ENCODE data around the gene CCDC157.

The CCDC157 gene

DNA sequence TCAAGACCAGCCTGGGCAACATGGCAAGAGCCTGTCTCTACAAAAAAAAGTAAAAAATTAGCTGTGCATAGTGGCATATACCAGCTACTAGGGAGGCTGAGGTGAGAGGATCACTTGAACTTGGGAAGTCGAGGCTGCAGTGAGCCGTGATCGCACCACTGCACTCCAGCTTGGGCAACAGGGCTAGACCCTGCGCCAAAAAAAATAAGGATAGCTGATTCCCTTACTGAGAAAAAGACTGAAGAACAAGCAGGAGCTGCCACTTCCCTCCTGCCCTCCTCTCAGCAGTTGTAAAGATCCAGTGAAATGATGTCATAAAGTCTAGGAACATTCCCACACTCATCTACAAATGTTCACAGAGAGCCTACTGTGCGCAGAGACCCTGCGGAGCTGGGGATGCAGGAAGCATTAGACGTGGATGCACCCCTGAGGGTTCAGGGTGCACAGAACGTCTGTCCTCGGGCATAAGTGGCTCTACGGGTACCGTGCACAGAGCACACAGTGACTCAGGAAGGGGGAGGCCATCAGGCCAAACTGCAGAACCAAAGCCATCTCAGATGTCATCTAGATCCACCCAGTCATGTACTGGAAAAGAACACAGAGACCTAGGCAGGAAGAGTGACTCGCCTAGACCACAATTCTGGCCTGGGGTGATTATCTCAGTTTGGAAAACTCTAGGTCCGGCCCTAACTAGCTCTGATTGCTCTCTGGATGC, 51.7 kb downstream of the CCDC157 start:
- no peak overlapping the region for H4K5ac ChIP-seq (ENCODE audit: low read length)
- no peaks in the 10 kb centered on the region for H3K36me3 ChIP-seq (ENCODE audit: control insufficient read depth, insufficient read depth, low read length)
- no peaks in the 10 kb centered on the region for H3K79me1 ChIP-seq (ENCODE audit: low read length)
- no peak overlapping the region for H3K23ac ChIP-seq (ENCODE audit: low read length)
- H3K4me2 ChIP-seq (ENCODE audit: low read length): no peak overlapping the region
- no CpG with 5 or more reads among the region's 13 CpGs for WGBS (ENCODE audit: extremely low coverage, insufficient coverage, low lambda C conversion rate)
- H3K4ac ChIP-seq (ENCODE audit: low read depth, low read length): no peak overlapping the region
- no peak overlapping the region for H3K27ac ChIP-seq (ENCODE audit: low read depth, low read length)
- no peaks in the 10 kb centered on the region for H3K79me2 ChIP-seq (ENCODE audit: control insufficient read depth, insufficient read depth, low read length)
- no peak overlapping the region for H3K9ac ChIP-seq (ENCODE audit: low read length)
- H2AK5ac ChIP-seq (ENCODE audit: low read length): no peak overlapping the region
- no peak overlapping the region for H4K8ac ChIP-seq (ENCODE audit: low read depth, low read length)
- H3K18ac ChIP-seq (ENCODE audit: low read length): no peak overlapping the region
- H2BK15ac ChIP-seq (replicated peaks; ENCODE audit: low read depth): no peak overlapping the region
- no peaks in the 10 kb centered on the region for H3K27me3 ChIP-seq (ENCODE audit: insufficient read depth, low read length, poor library complexity)
- no peak overlapping the region for H3K4me3 ChIP-seq (ENCODE audit: low read length)
- no peaks in the 10 kb centered on the region for H3K4me1 ChIP-seq (ENCODE audit: control insufficient read depth, low read depth, low read length)
- H2BK120ac ChIP-seq (ENCODE audit: low read depth, low read length): no peak overlapping the region
- no peak overlapping the region for H3K56ac ChIP-seq (ENCODE audit: low read length)
- DNase-seq: no peak
- H2BK5ac ChIP-seq (ENCODE audit: low read length): no peak overlapping the region

GRCh38 chr22:30411780-30412179, 55.0 kb downstream of the CCDC157 start:
- no peak overlapping the region for H3K18ac ChIP-seq (ENCODE audit: low read length)
- no peak overlapping the region for H2AK5ac ChIP-seq (ENCODE audit: low read length)
- H3K36me3 ChIP-seq (ENCODE audit: control insufficient read depth, insufficient read depth, low read length): no peaks in the 10 kb centered on the region
- no peak overlapping the region for H3K23ac ChIP-seq (ENCODE audit: low read length)
- H2BK120ac ChIP-seq (ENCODE audit: low read depth, low read length): no peak overlapping the region
- no peak overlapping the region for H2BK5ac ChIP-seq (ENCODE audit: low read length)
- no peak overlapping the region for H3K4ac ChIP-seq (ENCODE audit: low read depth, low read length)
- H3K4me3 ChIP-seq (ENCODE audit: low read length): no peak overlapping the region
- no peak overlapping the region for H4K5ac ChIP-seq (ENCODE audit: low read length)
- no peaks in the 10 kb centered on the region for H3K4me1 ChIP-seq (ENCODE audit: control insufficient read depth, low read depth, low read length)
- DNase-seq: no peak
- no peak overlapping the region for H2BK15ac ChIP-seq (replicated peaks; ENCODE audit: low read depth)
- H3K79me1 ChIP-seq (ENCODE audit: low read length): no peaks in the 10 kb centered on the region
- no peak overlapping the region for H4K8ac ChIP-seq (ENCODE audit: low read depth, low read length)
- H3K56ac ChIP-seq (ENCODE audit: low read length): no peak overlapping the region
- no peaks in the 10 kb centered on the region for H3K79me2 ChIP-seq (ENCODE audit: control insufficient read depth, insufficient read depth, low read length)
- H3K9ac ChIP-seq (ENCODE audit: low read length): no peak overlapping the region
- no peak overlapping the region for H3K4me2 ChIP-seq (ENCODE audit: low read length)
- H3K27ac ChIP-seq (ENCODE audit: low read depth, low read length): no peak overlapping the region
- H3K27me3 ChIP-seq (ENCODE audit: insufficient read depth, low read length, poor library complexity): no peaks in the 10 kb centered on the region
- no CpG with 5 or more reads among the region's 3 CpGs for WGBS (ENCODE audit: extremely low coverage, insufficient coverage, low lambda C conversion rate)

DNA sequence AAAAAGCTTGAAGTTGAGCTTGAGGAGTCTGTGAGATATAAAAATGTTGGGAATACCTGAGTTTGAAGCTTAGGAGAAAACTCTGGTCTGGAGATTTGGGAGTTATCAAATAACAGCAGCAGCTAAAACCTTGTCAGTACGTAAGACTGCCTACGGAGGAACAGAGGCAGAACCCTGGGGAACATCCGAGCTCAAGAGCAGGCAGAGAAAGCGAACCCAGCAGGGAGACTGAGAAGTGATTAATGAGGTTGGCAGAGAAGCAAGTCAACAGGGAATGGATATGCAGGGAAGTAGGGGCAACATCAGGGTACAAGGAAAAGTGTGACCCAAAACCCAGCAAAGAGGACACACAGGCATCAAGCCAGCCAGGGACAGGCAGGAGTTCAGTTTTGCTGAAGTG, 56.2 kb downstream of the CCDC157 start:
- no CpG with 5 or more reads among the region's 4 CpGs for whole genome bisulfite sequencing (ENCODE audit: extremely low coverage, insufficient coverage, low lambda C conversion rate)
- H2BK120ac ChIP-seq (ENCODE audit: low read depth, low read length): no peak overlapping the region
- no peak for DNase-seq
- H3K36me3 ChIP-seq (ENCODE audit: control insufficient read depth, insufficient read depth, low read length): no peaks in the 10 kb centered on the region
- H3K27ac ChIP-seq (ENCODE audit: low read depth, low read length): no peak overlapping the region
- H3K27me3 ChIP-seq (ENCODE audit: insufficient read depth, low read length, poor library complexity): no peaks in the 10 kb centered on the region
- no peak overlapping the region for H3K4me3 ChIP-seq (ENCODE audit: low read length)
- no peak overlapping the region for H3K4me2 ChIP-seq (ENCODE audit: low read length)
- no peak overlapping the region for H2BK5ac ChIP-seq (ENCODE audit: low read length)
- H2BK15ac ChIP-seq (replicated peaks; ENCODE audit: low read depth): no peak overlapping the region
- no peak overlapping the region for H4K8ac ChIP-seq (ENCODE audit: low read depth, low read length)
- H3K23ac ChIP-seq (ENCODE audit: low read length): no peak overlapping the region
- H3K56ac ChIP-seq (ENCODE audit: low read length): no peak overlapping the region
- H3K18ac ChIP-seq (ENCODE audit: low read length): no peak overlapping the region
- no peak overlapping the region for H3K4ac ChIP-seq (ENCODE audit: low read depth, low read length)
- H3K9ac ChIP-seq (ENCODE audit: low read length): no peak overlapping the region
- no peaks in the 10 kb centered on the region for H3K4me1 ChIP-seq (ENCODE audit: control insufficient read depth, low read depth, low read length)
- H4K5ac ChIP-seq (ENCODE audit: low read length): no peak overlapping the region
- no peaks in the 10 kb centered on the region for H3K79me1 ChIP-seq (ENCODE audit: low read length)
- H2AK5ac ChIP-seq (ENCODE audit: low read length): no peak overlapping the region
- H3K79me2 ChIP-seq (ENCODE audit: control insufficient read depth, insufficient read depth, low read length): no peaks in the 10 kb centered on the region

DNA sequence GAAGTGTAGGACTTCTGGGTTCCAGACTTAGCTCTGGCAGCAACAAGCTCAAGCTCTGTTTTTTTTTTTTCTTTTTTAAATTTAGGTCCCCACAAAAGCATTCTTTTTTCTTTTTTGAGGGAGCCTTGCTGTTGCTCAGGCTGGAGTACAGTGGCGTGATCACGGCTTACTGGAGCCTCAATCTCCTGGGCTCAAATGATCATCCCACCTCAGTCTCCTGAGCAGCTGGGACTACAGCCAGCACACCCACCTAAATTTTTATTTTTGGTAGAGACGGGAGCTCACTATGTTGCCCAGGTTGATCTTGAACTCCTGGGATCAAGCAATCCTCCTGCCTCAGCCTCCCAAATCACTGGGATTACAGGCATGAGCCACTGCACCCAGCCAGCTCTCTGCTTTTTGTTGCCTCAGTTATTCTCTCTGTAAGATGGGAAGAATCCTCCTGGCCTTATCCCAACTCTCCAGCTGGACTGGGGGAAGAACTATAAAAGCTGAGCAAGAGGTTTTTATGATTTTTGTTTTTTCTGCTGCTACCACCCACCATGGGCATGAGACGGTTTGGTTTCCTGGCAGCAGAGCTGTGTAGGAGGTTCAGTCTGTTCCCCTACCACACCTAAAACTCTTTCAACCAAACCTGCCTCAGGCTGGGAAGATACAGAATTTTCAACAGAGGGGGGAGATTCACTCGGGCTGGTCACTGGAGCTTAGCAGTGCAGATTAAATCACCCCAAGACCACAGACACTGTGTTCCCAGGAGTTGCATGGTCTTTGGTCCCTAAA, 57.1 kb downstream of the CCDC157 start:
- Histone ChIP-seq H2BK5ac (ENCODE audit: low read length) (no peak overlapping the region), H3K4me1 (ENCODE audit: control insufficient read depth, low read depth, low read length) (no peaks in the 10 kb centered on the region), H4K5ac (ENCODE audit: low read length) (no peak overlapping the region), H3K27me3 (ENCODE audit: insufficient read depth, low read length, poor library complexity) (no peaks in the 10 kb centered on the region), H4K8ac (ENCODE audit: low read depth, low read length) (no peak overlapping the region), H3K23ac (ENCODE audit: low read length) (no peak overlapping the region), H2BK15ac (replicated peaks; ENCODE audit: low read depth) (no peak overlapping the region), H3K27ac (ENCODE audit: low read depth, low read length) (no peak overlapping the region), H3K18ac (ENCODE audit: low read length) (no peak overlapping the region), H3K4ac (ENCODE audit: low read depth, low read length) (no peak overlapping the region), H3K56ac (ENCODE audit: low read length) (no peak overlapping the region), H3K79me2 (ENCODE audit: control insufficient read depth, insufficient read depth, low read length) (no peaks in the 10 kb centered on the region), H3K4me3 (ENCODE audit: low read length) (no peak overlapping the region), H3K36me3 (ENCODE audit: control insufficient read depth, insufficient read depth, low read length) (no peaks in the 10 kb centered on the region), H3K9ac (ENCODE audit: low read length) (no peak overlapping the region), H2BK120ac (ENCODE audit: low read depth, low read length) (no peak overlapping the region), H2AK5ac (ENCODE audit: low read length) (no peak overlapping the region), H3K79me1 (ENCODE audit: low read length) (no peaks in the 10 kb centered on the region), H3K4me2 (ENCODE audit: low read length) (no peak overlapping the region)
- no CpG with 5 or more reads among the region's 5 CpGs for WGBS (ENCODE audit: extremely low coverage, insufficient coverage, low lambda C conversion rate)
- no peak for DNase-seq

GRCh38 chr22:30414525-30415047, 57.8 kb downstream of the CCDC157 start:
- Histone ChIP-seq H2BK5ac (ENCODE audit: low read length) (no peak overlapping the region), H3K4me1 (ENCODE audit: control insufficient read depth, low read depth, low read length) (no peaks in the 10 kb centered on the region), H3K79me1 (ENCODE audit: low read length) (no peaks in the 10 kb centered on the region), H2AK5ac (ENCODE audit: low read length) (no peak overlapping the region), H3K4me3 (ENCODE audit: low read length) (no peak overlapping the region), H3K79me2 (ENCODE audit: control insufficient read depth, insufficient read depth, low read length) (no peaks in the 10 kb centered on the region), H3K23ac (ENCODE audit: low read length) (no peak overlapping the region), H3K27me3 (ENCODE audit: insufficient read depth, low read length, poor library complexity) (no peaks in the 10 kb centered on the region), H2BK15ac (replicated peaks; ENCODE audit: low read depth) (no peak overlapping the region), H3K56ac (ENCODE audit: low read length) (no peak overlapping the region), H4K5ac (ENCODE audit: low read length) (no peak overlapping the region), H2BK120ac (ENCODE audit: low read depth, low read length) (no peak overlapping the region), H3K18ac (ENCODE audit: low read length) (no peak overlapping the region), H4K8ac (ENCODE audit: low read depth, low read length) (no peak overlapping the region), H3K27ac (ENCODE audit: low read depth, low read length) (no peak overlapping the region), H3K4ac (ENCODE audit: low read depth, low read length) (no peak overlapping the region), H3K9ac (ENCODE audit: low read length) (no peak overlapping the region), H3K4me2 (ENCODE audit: low read length) (no peak overlapping the region), H3K36me3 (ENCODE audit: control insufficient read depth, insufficient read depth, low read length) (no peaks in the 10 kb centered on the region)
- DNase-seq: no peak
- WGBS (ENCODE audit: extremely low coverage, insufficient coverage, low lambda C conversion rate): no CpG with 5 or more reads among the region's 4 CpGs

Data from mesendoderm (in vitro differentiated cells).